Measurements from ENCODE around the gene KMO. TPM values are rescaled to one million over a fixed set of nuclear protein-coding genes. Genes with fewer than 3 reads are reported as not detected.

Gene KMO
- total and polyA plus RNA-seq, 2 of the 13 experiments (the other 11 are each of a cell fraction or from before 2014, with no cell fraction given) = 0.01 TPM; not detected in 1

DNA sequence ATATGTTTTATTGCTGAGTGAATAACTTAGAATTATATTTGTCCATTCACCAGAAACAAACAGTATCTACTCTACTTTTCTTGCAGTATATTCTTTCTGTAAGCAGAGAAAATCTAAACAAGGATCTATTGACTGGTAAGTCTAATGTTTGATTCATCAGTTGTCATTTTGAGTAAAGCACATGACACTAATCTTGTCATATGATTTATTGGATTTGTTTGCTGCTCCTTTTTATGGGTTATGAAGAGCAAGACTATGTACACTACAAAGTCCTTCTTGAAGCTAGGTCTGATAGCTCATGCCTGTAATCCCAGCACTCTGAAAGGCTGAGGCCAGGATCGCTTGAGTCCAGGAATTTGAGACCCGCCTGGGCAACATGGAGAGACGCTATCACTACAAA, 23.3 kb downstream of the KMO start:
- Histone ChIP-seq H3K79me2 (ENCODE audit: insufficient read depth, low read length) (no peaks in the 10 kb centered on the region), H3K36me3 (replicated peaks in 1 of 2; ENCODE audit: control insufficient read depth in 1 of 2, insufficient read depth in 2 of 2, low read length in 2 of 2) (no peaks in the 10 kb centered on the region), H3K4me2 (ENCODE audit: low read depth, low read length) (no peak overlapping the region), H3K4me3 (replicated peaks in 1 of 3; ENCODE audit: insufficient read depth in 1 of 3, low read depth in 2 of 3, low read length in 3 of 3) (no peak overlapping the region), H2AFZ (ENCODE audit: low read length) (no peak overlapping the region), H3K27ac (ENCODE audit: extremely low read length, insufficient read depth, low read length) (no peak overlapping the region), H3K4me1 (ENCODE audit: insufficient read depth, low read length) (peaks cover 10% of the 10 kb centered on the region; the same call in 1 of the 2 replicates), H3K27me3 (ENCODE audit: control insufficient read depth in 1 of 2, insufficient read depth in 2 of 2, low read length in 2 of 2) (no peaks in the 10 kb centered on the region), H3K9me3 (ENCODE audit: low read length) (no peaks in the 10 kb centered on the region), H3K9ac (ENCODE audit: insufficient read depth, low read depth, low read length) (no peak overlapping the region), H4K20me1 (ENCODE audit: insufficient read depth, low read length) (no peaks in the 10 kb centered on the region)
- no peak for DNase-seq (ENCODE audit: low spot score)
- ChIA-PET CTCF (ENCODE audit: low intra/inter-chr PET ratio, low total read pairs) (no interaction called here), POLR2A (no interaction called here)
- 75% methylated on average over 3 of the region's 3 CpGs for WGBS (ENCODE audit: low lambda C conversion rate)
- intact Hi-C loops (cut with micrococcal nuclease; ENCODE audit: unreplicated experiment) = no loop called here
- ATAC-seq = no peak
- BruUV-seq (replicated peaks) = no TSS peak
- FAIRE-seq = no peak
- in situ Hi-C loops (cut with HindIII; ENCODE audit: extremely low pct_ligation_motif_present, low pct_unique_long_range_greater_than_20kb) = no loop called here
- no peak for TF ChIP-seq ZNF639 (CRISPR knock-in tag; conservative IDR thresholded peaks at IDR 0.05)
- no peak for TF ChIP-seq ZNF773 (CRISPR knock-in tag; IDR thresholded peaks at IDR 0.05; ENCODE audit: borderline replicate concordance)
- TF ChIP-seq, protein P1, sequence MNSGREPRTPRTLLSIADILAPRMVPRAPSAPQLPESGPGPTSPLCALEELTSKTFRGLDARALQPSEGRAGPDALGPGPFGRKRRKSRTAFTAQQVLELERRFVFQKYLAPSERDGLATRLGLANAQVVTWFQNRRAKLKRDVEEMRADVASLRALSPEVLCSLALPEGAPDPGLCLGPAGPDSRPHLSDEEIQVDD (CRISPR knock-in tag; IDR thresholded peaks at IDR 0.05; ENCODE audit: borderline replicate concordance) = no peak
- TF ChIP-seq ZNF704 (CRISPR knock-in tag; IDR thresholded peaks at IDR 0.05; ENCODE audit: borderline replicate concordance) = no peak
- TF ChIP-seq, protein P2, sequence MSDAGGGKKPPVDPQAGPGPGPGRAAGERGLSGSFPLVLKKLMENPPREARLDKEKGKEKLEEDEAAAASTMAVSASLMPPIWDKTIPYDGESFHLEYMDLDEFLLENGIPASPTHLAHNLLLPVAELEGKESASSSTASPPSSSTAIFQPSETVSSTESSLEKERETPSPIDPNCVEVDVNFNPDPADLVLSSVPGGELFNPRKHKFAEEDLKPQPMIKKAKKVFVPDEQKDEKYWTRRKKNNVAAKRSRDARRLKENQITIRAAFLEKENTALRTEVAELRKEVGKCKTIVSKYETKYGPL (CRISPR knock-in tag; IDR thresholded peaks at IDR 0.05) = no peak
- no peak for TF ChIP-seq KLF9 (CRISPR knock-in tag; IDR thresholded peaks at IDR 0.05; ENCODE audit: low read depth)
- TF ChIP-seq, protein P3, sequence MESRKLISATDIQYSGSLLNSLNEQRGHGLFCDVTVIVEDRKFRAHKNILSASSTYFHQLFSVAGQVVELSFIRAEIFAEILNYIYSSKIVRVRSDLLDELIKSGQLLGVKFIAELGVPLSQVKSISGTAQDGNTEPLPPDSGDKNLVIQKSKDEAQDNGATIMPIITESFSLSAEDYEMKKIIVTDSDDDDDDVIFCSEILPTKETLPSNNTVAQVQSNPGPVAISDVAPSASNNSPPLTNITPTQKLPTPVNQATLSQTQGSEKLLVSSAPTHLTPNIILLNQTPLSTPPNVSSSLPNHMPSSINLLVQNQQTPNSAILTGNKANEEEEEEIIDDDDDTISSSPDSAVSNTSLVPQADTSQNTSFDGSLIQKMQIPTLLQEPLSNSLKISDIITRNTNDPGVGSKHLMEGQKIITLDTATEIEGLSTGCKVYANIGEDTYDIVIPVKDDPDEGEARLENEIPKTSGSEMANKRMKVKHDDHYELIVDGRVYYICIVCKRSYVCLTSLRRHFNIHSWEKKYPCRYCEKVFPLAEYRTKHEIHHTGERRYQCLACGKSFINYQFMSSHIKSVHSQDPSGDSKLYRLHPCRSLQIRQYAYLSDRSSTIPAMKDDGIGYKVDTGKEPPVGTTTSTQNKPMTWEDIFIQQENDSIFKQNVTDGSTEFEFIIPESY (CRISPR knock-in tag; IDR thresholded peaks at IDR 0.05) = no peak
- no peak for TF ChIP-seq MYC (CRISPR knock-in tag; IDR thresholded peaks at IDR 0.05; ENCODE audit: borderline replicate concordance)
- no peak for TF ChIP-seq ZNF777 (CRISPR knock-in tag; IDR thresholded peaks at IDR 0.05)
- TF ChIP-seq MBNL3 (CRISPR knock-in tag; conservative IDR thresholded peaks at IDR 0.05) = no peak
- TF ChIP-seq, protein P4, sequence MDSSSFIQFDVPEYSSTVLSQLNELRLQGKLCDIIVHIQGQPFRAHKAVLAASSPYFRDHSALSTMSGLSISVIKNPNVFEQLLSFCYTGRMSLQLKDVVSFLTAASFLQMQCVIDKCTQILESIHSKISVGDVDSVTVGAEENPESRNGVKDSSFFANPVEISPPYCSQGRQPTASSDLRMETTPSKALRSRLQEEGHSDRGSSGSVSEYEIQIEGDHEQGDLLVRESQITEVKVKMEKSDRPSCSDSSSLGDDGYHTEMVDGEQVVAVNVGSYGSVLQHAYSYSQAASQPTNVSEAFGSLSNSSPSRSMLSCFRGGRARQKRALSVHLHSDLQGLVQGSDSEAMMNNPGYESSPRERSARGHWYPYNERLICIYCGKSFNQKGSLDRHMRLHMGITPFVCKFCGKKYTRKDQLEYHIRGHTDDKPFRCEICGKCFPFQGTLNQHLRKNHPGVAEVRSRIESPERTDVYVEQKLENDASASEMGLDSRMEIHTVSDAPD (CRISPR knock-in tag; IDR thresholded peaks at IDR 0.05) = no peak
- TF ChIP-seq ZNF556 (CRISPR knock-in tag; IDR thresholded peaks at IDR 0.05; ENCODE audit: borderline replicate concordance) = no peak
- no peak for TF ChIP-seq THAP11 (CRISPR knock-in tag; IDR thresholded peaks at IDR 0.05)
- TF ChIP-seq ZNF484 (CRISPR knock-in tag; IDR thresholded peaks at IDR 0.05; ENCODE audit: borderline replicate concordance, low read depth) = no peak
- no peak for TF ChIP-seq KAT8 (CRISPR knock-in tag; IDR thresholded peaks at IDR 0.05)
- TF ChIP-seq TCF7L2 (IDR thresholded peaks at IDR 0.05; ENCODE audit: low read depth, low read length) = no peak
- TF ChIP-seq ZNF44 (CRISPR knock-in tag; IDR thresholded peaks at IDR 0.05) = no peak
- TF ChIP-seq ZNF577 (CRISPR knock-in tag; IDR thresholded peaks at IDR 0.05; ENCODE audit: borderline replicate concordance, low read depth) = no peak

Data from HepG2 (cell line).